HG02571 (cell line): ENCODE measurements around the gene HSPH1.

Source experiments
- ATAC-seq: cut with Tn5 transposase; IDR thresholded peaks from one replicate; pipeline ENCODE4 v1.9.1; 2021; ENCODE audit warnings: mild to moderate bottlenecking, moderate library complexity; ENCODE audit not compliant: unreplicated experiment

HSPH1 gene

DNA sequence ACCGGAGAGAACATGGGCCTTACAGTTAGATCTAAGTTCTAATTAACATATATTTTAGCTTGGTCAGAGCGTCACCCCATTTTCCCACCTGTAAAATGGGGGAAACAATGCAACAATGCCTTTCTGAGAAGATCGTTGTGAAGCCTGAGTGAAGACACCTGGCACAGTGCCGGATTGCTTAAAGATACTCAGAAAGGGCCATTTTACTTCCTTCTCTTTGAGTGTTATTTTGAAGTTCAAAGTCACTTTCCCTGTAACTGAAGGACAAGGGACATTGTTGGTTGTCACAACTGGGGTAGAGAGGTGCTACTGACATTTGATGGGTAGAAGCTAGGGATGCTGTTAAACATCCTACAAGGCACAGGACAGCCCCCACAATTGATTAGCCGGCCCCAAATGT lies 28.1 kb downstream of the HSPH1 start:
- no peak for ATAC-seq

DNA sequence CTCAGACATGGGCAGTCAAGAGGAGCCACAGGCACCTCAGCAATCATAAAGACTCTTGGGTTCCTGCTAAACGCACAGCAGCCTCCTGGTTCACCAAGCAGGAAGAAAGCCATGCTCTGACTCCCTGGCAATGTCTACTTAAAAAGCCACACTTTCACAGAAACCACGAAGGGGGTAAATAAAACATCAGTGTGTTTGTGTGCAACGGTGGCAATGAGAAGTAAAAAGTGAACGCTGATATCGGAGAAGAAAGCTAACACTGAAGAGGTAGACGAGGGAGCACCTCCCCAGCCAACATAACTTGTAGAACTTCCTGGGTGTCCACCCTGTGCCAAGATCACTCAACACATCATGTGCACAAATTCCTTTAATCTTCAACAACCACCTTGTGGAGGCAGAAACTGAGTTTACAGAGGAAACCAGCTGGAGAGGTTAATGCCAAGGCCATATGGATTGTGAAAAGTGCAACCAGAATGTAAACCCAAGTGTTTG lies 30.2 kb downstream of the HSPH1 start:
- no peak for ATAC-seq

DNA sequence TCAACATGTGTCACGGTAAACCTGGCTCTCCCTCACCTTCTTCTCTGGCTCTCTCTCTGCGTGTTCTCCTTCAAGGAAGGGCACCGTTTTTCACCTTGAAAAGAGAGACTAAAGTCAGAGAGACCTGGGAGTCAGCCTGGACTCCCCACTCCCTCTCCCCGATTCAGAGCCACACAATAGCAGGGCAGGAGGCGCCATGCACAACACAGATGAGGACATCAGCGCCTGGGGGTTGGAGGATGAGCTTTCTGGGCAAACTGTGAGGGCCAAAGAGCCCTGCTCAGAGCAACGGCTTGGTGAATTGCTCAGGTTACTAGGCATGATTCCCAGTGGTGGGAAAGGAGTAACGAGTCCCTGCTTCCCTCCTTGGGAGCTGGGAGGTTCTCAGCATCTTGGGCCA lies 32.3 kb downstream of the HSPH1 start:
- ATAC-seq = no peak

DNA sequence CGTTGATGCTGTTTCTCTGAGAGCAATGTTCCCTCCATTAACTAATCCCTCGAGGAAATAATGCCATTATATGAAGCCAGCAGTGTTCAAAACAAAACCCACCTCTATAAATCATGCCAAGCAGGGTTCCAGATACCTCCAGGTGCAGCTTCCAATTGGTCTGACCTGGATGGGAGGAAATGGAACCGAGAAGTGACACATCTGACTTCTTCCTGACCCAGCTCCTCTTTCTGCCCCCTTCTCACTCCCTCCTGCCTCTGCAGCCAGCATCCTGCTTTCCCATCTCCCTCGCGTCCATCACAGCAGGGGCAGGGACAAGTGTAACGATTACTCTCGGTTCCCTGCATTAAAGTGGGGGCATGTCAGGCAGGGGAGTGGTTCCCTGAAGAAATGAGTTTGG lies 37.5 kb downstream of the HSPH1 start:
- ATAC-seq = no peak

DNA sequence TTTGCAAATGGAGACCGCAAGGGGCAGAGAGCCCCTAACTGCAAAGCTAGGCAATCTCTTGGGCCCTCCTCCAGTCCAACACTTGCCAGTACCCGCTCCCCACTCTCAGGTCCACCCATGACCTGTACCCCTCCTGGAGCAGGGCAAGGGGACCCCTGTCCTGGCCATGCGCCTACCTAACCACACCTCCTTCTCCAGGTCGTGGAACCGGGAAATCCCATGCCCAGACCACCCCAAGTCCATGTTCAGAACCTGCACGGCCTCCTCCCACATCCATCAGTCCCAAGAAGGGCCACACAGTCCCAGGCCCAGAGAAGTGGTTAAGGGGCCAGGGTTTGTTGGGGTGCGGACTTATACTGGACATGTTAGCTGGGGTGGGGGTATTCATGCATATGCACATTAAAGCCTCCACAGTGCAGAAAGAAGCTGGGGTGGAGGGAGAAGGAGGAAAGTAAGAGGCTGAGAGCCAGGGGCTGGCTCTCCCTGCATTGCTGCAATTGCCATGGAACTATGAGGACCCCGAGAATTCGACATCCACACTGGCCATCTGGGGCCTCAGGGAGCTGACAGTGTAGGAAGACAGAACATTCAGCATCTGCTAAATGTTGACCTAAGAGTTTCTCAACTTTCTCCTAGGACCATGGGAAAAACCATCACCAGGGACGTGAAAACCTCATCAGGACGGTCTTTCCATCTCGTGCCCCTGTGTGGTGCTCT lies 39.0 kb downstream of the HSPH1 start:
- no peak for ATAC-seq

DNA sequence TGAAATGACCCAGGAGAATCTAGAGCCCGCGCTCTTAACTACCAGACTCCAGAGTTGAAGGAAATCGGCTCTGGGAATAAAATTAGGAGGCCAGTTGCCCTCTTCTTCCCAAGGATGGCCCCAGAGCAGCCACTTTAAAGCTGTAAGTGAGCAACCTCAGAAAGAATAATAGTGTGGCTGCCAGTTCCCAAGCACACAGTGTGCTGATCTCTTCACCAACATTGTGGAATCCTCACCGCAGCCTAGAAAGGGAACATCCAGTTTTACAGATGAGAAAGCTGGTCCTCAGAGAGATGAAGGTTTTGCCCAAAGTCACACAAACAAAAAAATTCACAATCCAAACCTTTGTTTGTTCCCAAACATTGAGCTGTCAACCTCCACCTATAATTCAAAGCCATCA lies 39.6 kb downstream of the HSPH1 start:
- no peak for ATAC-seq

DNA sequence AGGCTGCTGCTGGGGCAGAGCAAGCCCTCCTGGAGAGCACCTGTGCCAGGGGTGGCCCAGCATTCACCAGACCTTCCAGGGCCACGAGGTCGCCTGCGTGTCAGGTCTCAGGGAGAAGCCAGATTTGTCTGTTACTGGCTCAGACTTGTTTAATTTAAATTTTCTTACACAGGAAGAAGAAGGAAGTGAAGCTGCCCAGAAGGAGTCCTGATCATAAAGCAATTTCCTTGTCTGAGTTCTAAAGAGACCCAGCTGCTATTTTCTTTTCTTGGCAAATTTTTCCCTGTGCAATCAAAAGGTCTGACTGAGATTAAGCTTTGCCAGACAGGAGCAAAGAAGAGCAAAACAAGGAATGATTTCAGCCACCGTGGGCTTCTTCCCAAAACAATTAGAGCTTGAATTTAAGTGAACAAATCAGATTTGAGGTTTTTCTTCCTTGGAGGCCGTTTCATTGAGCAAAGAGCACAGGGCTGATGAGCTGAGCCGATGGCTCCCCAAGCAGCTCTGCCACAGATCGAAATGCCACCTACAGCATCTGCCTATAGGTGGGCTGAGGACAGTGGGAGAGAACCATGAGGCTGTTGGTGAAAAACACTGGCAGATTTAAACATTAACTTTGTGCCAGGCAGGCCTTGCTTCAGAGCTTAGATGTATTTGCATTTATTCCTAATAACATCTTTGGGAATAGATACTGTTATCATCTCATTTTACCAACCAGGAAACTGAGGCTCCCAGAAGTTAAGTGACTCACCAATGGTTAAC lies 40.1 kb downstream of the HSPH1 start:
- ATAC-seq = no peak

DNA sequence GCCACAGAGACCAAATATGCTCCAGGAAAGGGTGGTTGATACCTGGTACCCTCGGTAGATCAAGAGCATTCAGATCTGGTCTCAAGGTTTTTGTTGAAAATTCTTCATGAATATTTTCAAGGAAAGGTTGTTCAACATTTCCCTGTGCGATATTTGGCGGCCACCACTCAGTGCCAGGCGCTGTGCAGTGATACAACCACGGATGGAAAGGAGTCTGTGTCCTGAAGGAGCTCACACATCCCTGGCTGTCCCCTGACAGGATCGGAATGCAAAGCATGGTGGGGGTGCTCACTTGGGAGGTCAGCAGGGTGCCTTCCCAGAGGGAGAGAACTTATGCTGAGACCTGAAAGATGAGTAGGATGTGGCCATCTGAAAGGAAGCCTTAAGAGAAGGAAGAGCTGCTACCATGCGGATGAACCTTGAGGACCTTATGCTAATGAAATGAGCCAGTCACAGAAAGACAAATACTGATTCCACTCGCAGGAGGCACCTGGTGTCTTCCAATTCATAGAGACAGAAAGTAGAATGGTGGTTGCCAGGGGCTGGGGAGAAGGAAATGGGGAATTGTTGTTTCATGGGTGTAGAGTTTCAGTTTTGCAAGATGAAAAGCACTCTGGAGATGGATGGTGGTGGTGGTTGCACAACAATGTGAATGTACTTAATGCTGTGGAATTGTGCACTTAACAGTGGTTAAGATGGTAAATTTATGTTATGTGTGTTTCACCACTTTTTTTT lies 41.6 kb downstream of the HSPH1 start:
- no peak for ATAC-seq

DNA sequence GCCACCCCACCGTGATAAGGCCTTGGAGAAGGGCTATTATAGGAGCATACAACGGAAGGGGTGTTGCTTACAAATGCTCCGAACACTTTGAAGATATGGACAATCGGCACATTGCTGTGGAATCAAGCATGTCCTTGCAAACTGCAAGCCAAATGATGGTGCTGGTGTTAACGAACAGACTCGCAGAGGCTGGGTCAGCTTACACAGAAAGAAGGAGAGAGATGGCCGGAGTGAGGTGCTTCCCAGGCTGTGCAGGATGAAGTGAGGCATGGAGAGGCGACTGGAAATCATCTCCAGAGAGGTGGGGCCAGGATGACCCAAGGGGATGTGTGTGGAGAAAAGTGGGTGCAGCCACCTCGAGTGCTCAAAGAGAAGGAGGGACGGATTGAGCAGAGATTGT lies 42.2 kb downstream of the HSPH1 start:
- ATAC-seq = no peak

DNA sequence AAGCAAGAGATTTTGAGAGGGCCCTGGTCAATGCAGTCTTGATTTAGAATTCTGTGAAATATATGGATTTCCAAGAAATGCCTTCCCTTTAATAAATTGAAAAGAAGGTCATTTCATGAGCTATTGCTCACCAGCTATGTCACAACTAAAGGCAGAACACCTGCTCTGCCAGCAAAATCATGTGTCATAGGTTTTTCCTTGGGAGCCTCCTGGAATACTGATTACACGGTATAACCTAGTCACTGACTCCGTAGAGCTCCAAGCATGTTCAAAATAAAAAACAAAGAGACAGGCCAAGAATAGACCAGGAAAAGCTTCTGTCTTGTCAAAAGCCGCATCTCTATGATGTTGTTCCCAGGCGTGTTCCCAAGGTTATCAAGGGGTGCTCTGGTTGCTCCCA lies 45.5 kb downstream of the HSPH1 start:
- no peak for ATAC-seq

DNA sequence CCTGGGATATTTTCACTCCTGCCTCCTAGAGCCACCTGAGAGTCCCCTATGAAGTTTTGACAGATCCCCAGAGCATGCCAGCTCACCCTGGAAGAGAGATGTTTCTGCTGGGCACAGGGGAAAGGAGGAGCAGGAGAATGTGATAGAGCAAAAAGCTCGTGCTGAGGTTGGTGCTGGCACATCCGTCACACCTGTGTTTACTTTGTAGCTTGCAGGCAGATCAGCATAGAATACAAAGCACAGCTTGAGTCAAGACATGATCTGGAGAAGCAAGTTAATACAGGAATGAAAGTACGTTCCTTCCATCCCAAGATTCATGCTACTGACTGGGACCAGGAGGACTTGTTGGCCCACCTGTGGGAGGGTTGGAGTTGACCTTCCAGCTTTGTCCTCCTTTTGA lies 46.1 kb downstream of the HSPH1 start:
- ATAC-seq = no peak

DNA sequence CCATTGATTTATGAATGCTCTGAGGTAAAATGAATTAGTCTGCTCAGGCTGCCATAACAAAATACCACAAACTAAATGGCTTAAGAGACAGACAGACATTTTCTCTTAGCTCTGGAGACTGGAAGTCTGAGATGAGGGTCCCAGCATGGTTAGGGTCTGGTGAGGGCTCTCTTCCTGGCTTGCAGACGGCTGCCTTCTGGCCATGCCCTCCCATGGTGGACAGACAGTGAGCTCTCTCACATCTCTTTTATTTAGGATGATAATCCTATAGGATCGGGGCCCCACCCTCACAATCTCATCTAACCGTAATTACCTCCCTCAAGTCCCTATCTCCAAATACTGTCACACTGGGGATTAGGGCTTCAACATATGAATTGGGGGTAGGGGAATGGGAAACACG lies 47.1 kb downstream of the HSPH1 start:
- ATAC-seq = no peak

DNA sequence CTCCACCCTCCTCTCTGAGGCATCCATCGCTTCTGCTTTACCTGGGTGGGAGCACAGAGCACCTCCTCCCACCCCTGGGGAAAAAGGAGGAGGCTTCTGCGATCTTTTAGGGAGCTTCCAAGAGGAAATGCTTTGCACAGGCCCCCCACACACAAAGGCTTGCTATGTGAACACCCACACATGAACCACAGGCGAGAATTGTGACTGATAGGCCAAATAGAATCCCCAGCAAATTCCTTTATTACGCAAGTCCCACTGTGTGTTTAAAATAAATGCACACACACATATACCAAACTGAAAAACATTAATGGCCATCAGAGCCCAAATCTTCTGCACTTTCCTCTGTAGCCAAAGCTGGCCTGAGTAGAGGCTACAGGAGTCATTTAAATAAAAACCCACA lies 50.6 kb downstream of the HSPH1 start:
- ATAC-seq = no peak

DNA sequence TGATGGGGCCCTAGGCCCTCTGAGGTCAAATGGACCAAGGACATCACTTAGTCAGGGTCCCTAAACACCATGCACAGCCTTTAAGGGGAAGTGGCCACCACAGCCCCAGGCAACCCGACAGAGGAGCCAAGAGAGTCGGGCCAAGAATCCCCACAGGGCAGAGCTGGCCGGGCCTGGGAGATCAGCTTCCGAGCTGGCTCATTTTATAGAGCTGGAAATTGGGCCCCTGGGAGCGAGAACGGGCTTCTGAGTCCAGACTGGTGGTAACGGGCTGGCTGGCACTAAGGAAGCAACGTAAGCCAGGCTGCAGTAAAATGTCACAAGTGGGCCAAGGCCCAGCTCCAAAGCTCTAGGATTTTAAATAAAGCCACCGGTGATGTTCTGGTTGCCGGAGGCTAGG lies 51.1 kb downstream of the HSPH1 start:
- no peak for ATAC-seq

DNA sequence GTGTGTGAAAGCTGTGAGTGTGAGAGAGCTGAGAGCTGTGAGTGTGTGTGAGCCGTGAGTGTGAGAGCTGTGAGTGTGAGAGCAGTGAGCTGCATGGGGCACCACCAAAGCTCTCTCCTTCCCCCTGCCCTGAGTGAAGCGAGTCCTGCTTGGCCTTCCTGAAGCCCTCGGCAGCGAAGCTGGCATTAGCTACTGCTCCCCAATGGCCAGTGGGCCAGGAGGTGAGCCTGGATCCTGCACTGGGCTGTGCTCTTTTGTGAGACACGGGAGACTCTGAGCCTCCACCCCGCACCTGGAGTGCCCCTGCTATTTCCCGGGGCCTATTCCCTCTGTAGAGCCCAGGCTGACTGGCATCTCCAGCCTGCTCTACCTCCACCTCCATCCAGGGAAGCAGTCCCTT lies 51.5 kb downstream of the HSPH1 start:
- ATAC-seq = no peak

DNA sequence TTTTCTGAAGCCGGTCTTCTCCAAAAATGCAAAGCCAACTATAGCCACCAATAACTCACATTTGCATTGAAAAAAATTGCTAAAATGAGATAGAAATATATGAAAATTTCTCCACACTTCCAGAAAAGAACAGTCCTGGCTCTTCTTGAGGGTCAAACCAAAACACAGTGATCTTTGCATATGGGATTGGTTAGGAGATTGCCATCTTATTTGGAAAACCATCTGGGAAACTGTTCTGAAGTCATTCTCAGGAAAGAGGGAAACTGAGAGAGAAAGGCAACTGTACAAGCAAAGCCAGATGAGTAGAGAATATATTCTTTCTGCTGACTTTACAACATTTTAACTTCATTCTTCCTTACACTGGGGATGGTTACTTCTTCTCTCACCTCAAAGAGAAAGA lies 54.6 kb downstream of the HSPH1 start:
- ATAC-seq = no peak

DNA sequence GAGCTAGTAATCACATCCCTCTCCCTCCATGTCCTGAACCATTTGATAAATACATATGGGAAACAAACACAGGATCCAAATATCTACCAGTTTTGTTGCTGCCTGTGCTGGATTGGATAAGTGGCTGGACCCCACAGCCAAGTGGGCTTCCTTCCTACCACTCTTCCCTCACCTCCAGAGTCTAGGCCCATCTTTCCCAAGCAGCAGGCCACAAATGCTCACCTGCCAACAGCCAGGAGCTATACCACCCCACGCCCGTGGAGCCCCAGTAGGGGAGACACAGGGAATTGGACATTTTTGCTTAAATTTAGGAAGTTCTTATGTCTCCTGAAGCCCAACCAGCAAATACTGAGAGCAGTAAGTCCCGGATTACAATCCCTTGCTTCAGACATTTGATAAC lies 55.8 kb downstream of the HSPH1 start:
- no peak for ATAC-seq

DNA sequence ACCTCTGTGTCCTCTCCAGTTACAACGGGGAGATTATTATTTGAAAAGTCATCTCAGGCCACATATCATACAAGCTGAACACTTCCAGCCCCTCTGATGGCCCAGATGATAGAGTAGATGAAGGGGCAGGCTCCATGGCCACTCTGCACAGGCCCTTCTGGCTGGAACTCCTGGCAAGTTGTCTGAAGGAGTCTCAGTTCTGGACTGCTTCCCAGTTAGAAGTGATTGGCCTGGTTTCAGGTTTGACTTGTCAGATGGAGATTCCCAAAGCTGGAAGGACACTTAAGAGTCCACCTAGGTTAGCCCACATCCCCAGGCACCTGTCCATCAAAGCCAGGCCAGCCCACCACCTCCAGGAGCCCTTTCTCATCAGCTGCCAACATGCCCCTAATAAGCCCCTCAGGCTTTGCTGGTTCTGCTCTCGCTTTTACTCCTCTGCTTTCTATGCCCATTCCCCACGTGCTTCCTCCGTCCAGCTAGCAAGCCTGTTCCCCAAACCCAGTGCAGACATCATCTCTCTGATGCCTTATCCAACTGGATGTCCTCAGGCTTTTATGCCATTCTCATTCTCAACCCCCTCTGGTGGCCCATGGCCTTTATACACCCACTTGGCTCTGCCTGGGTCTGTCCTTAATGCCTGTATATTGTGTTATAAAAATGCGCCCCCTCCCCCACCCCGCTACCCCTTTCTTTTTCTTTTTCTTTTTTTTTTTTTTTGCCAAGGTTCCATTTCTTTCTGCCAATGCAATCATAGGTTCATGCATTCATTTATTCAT lies 56.5 kb downstream of the HSPH1 start:
- ATAC-seq = no peak

DNA sequence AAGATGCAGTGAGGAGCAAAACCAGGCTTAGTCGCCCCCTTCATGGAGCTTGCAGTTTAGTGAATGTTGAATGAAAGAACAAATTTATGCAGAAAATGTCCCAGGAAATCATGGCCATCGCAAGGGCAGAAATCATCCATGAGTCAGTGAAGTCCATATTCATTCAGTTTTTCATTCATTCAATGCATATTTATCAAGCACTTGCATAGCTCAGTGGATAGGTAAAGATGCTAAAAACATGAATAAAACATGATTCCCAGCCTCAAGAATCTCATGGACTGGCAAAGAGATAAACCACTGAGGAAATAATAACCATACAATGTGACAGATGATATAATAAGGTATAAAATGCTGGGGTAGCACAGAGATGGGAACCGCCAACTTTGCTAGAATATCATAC lies 58.8 kb downstream of the HSPH1 start:
- no peak for ATAC-seq

DNA sequence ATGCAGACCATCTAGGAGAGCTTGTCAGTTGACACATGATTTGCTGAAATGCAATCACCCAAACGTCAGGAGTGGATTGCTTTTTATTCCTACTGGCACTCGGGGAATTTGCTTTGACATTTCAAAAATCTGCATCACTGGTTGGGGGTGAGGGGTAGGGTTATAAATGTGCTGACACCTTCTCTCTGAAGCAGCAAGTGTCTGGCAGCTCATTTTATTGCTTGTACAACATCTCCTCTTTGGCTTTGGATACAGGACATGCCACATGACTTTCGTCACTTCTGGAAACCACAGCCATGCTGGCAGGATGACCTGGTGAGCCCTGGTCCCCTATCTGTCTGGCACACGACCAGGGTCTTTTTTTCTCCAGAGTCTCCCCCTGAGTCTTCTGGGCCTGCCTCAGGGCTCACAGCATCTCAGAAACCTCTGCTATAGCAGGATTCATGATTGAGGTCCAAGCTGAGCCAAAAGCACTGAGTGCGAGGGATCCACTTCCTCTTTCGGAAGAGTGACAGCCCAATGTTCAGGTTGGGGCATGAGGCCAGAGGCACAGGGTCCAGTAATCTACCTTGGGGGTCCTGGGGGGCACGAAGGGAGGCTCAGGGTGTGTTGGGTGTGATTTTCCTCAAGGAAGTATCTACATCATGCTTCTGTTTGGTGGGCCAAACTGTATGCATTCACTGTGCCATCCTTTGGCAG lies 60.1 kb downstream of the HSPH1 start:
- no peak for ATAC-seq

DNA sequence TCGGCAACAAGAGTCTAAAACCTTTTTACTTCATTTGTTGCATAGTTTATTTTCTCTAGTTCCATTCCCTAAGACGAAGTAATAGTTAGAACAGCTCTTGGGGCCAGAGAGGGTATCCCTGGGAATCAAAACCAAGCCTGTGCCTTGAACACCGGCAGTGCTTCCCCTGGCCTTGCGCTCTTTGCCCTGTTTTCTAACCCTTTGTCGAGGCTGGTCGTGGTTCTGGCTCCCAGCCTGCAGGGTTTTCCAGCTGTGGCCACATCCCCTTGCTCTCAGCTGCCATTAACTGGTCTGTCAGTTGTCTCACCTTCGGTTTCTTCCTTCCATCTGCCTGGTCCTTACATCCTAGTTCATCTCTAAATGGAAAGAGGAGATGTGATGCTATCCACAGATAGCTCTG lies 61.0 kb downstream of the HSPH1 start:
- ATAC-seq = no peak
